Vagina (tissue), 2 donors: ENCODE measurements around the gene SLC13A5. TPM values are rescaled to one million over a fixed set of nuclear protein-coding genes. Genes with fewer than 3 reads are reported as not detected.
"Not testable (repeated sequence)": the region's sequence is repeated elsewhere in the genome, so short reads cannot be mapped to it uniquely, and the experiment has no call there.

ENCODE experiments used
- DNase-seq, 2 donors: peaks; one replicate each; pipeline ENCODE4 v3.0.0-alpha.2; 2017; ENCODE audit errors: extremely low spot score in 2 of 2
- H3K27ac ChIP-seq: fragments of 200-600 bp; sonication (generic); one replicate; pipeline ENCODE4 v1.5.1; 2019
- H3K27me3 ChIP-seq: fragments of 200-600 bp; sonication (generic); one replicate; pipeline ENCODE4 v1.5.1; 2019
- H3K36me3 ChIP-seq, 2 donors: fragments of 200-600 bp; sonication (generic); one replicate each; pipeline ENCODE4 v1.5.1; 2017 to 2019
- H3K4me1 ChIP-seq: fragments of 200-600 bp; sonication (generic); one replicate; pipeline ENCODE4 v1.5.1; 2019
- H3K4me3 ChIP-seq, 2 donors: fragments of 200-600 bp; sonication (generic); 1 replicate in 1 of 2; 2 replicates in 1 of 2; pipeline ENCODE4 v1.5.1; 2016 to 2019
- H3K9me3 ChIP-seq: fragments of 200-600 bp; sonication (generic); one replicate; pipeline ENCODE4 v1.5.1; 2019
- POLR2A ChIP-seq, 2 donors: fragments of 450-650 bp; IDR thresholded peaks; one replicate each; pipeline ENCODE4 v1.6.1; 2017; ENCODE audit warnings: antibody characterized with exemption in 2 of 2, mild to moderate bottlenecking in 2 of 2, moderate library complexity in 2 of 2
- POLR2AphosphoS5 ChIP-seq, 2 donors: sonication (generic); formaldehyde crosslinking; IDR thresholded peaks; one replicate each; pipeline ENCODE4 v1.9.0; 2017; ENCODE audit warnings: antibody characterized with exemption in 2 of 2, mild to moderate bottlenecking in 2 of 2, low read depth in 1 of 2; ENCODE audit not compliant: insufficient read depth in 1 of 2
- intact Hi-C: fragments of 100-400 bp; cut with DNase I; formaldehyde crosslinking; loops from one replicate; pipeline ENCODE4 v1.15.1; 2023
- total RNA-seq: library from RNA; depleted of rRNA; stranded (reverse); fragments of >200 nt; gene quantifications from one replicate; pipeline ENCODE4 v1.2.3, GENCODE V29; 2016
- TF ChIP-seq, protein P1 (sequence below), 3 experiments: fragments of 450-650 bp in 2 of 3; fragments of 200-600 bp in 1 of 3; sonication (generic) in 1 of 3; IDR thresholded peaks; one replicate each; pipeline ENCODE4 v1.5.1; 2017 to 2019; ENCODE audit warnings: antibody characterized with exemption in 3 of 3, mild to moderate bottlenecking in 2 of 3, moderate library complexity in 2 of 3

The SLC13A5 gene
- total RNA-seq, 1 donor from 2014 or later = 1.7 TPM

DNA sequence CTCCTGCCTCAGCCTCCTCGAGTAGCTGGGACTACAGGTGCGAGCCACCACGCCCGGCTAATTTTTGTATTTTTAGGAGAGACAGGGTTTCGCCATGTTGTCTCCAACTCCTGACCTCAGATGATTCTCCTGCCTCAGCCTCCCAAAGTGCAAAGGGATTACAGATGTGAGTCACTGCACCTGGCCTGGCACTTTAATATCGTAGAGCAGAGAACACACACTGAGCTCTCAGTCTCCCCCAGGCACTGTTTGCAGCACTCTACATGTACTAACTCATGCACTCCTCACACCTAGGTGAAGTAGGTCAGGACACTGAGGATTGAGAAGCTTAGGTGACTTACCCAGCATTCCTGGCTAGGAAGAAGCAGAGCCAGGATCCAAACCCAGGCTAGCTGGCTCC is 46.6 kb downstream of the SLC13A5 start:
- Histone ChIP-seq H3K9me3 (no peaks in the 10 kb centered on the region), H3K4me1 (no peaks in the 10 kb centered on the region), H3K27me3 (no peaks in the 10 kb centered on the region), H3K4me3 (no peak overlapping the region), H3K27ac (no peak overlapping the region), H3K36me3 (no peaks in the 10 kb centered on the region)
- no peak for DNase-seq
- intact Hi-C loops = loop anchor here (10.0 kb wide), 2 partner anchors 168 to 338 kb away; partner anchors contain the start of gene TEKT1
- TF ChIP-seq, protein P1, sequence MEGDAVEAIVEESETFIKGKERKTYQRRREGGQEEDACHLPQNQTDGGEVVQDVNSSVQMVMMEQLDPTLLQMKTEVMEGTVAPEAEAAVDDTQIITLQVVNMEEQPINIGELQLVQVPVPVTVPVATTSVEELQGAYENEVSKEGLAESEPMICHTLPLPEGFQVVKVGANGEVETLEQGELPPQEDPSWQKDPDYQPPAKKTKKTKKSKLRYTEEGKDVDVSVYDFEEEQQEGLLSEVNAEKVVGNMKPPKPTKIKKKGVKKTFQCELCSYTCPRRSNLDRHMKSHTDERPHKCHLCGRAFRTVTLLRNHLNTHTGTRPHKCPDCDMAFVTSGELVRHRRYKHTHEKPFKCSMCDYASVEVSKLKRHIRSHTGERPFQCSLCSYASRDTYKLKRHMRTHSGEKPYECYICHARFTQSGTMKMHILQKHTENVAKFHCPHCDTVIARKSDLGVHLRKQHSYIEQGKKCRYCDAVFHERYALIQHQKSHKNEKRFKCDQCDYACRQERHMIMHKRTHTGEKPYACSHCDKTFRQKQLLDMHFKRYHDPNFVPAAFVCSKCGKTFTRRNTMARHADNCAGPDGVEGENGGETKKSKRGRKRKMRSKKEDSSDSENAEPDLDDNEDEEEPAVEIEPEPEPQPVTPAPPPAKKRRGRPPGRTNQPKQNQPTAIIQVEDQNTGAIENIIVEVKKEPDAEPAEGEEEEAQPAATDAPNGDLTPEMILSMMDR (IDR thresholded peaks at IDR 0.05) = no peak
- peak in 1 of 2 donors; percentile 32 for TF ChIP-seq POLR2AphosphoS5 (IDR thresholded peaks at IDR 0.05; ENCODE audit: insufficient read depth in 1 of 2, low read depth in 1 of 2)
- TF ChIP-seq POLR2A (IDR thresholded peaks at IDR 0.05) = no peak

DNA sequence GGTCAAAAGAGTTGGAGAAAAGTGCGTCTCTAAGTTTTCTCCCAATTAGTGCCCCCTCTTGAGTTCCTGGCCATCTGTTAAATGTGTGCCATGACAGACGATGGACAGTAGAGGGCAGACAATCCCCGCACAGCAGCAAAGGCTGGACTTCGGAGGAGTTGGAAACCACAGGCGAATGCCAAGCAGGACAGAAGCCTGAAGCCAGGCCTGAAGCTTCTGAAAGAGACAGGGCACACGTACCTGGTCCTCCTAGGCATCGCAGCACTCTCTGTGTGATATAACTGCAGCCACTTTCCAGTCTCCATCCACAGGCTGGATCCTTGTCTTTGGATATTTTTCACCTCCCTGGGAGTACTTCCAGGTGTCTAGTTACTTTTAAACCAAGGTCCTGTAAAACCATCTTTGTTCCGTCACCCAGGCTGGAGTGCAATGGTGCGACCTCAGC is 47.1 kb downstream of the SLC13A5 start:
- DNase-seq = peak; percentile 87 to 95
- Histone ChIP-seq H3K27me3 (no peaks in the 10 kb centered on the region), H3K4me1 (no peaks in the 10 kb centered on the region), H3K4me3 (no peak overlapping the region), H3K27ac (no peak overlapping the region), H3K9me3 (no peaks in the 10 kb centered on the region), H3K36me3 (no peaks in the 10 kb centered on the region)
- intact Hi-C loops = loop anchor here (10.0 kb wide), 2 partner anchors 169 to 339 kb away; partner anchors contain the start of gene TEKT1
- TF ChIP-seq, protein P1 (IDR thresholded peaks at IDR 0.05) = peak; percentile 59 to 86 (median 72)
- no peak for TF ChIP-seq POLR2A (IDR thresholded peaks at IDR 0.05)

DNA sequence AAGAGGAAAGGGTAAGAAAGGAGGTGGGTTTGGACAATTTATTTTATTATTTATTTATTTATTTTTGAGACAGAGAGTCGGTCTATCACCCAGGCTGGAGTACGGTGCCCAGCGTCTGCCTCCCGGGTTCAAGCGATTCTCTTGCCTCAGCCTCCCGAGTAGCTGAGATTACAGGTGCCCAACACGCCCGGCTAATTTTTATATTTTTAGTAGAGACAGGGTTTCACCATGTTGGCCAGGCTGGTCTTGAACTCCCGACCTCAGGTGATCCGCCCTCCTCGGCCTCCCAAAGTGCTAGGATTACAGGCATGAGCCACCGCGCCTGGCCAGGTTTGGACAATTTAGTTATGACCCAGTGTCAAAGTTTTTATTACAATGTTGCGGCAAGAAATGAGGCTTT is 50.0 kb downstream of the SLC13A5 start:
- H3K4me3 ChIP-seq, H3K27ac ChIP-seq, H3K4me1 ChIP-seq, H3K9me3 ChIP-seq, DNase-seq, H3K36me3 ChIP-seq, H3K27me3 ChIP-seq: not testable (repeated sequence)
- intact Hi-C loops = loop anchor here (10.0 kb wide), 2 partner anchors 172 to 342 kb away; partner anchors contain the start of gene TEKT1

DNA sequence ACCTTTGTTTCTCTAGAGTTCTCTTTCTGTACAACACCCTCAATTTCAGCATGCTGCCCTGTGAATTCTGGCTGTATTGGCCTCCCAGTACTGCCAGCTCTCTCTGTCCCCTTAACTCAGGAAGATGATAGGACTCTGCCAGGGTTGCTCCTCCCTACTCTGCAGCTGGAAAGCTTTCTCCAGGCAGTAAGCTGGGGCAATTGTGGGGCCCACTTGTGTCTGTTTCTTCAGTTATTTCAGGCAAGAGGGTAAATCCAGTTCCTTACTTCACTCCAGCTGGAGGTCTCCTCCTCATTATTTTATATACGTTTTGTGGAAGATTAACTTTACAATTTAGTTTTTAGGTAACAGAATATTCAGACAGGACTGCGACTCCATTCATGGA is 51.7 kb downstream of the SLC13A5 start:
- no peak for DNase-seq
- intact Hi-C loops = loop anchor here (10.0 kb wide), 2 partner anchors 173 to 343 kb away; partner anchors contain the start of gene TEKT1
- no peak overlapping the region for H3K27ac ChIP-seq
- no peak overlapping the region for H3K4me3 ChIP-seq
- H3K9me3 ChIP-seq = no peaks in the 10 kb centered on the region
- no peaks in the 10 kb centered on the region for H3K36me3 ChIP-seq
- TF ChIP-seq, protein P1 (IDR thresholded peaks at IDR 0.05) = no peak
- H3K27me3 ChIP-seq = no peaks in the 10 kb centered on the region
- H3K4me1 ChIP-seq = no peaks in the 10 kb centered on the region

DNA sequence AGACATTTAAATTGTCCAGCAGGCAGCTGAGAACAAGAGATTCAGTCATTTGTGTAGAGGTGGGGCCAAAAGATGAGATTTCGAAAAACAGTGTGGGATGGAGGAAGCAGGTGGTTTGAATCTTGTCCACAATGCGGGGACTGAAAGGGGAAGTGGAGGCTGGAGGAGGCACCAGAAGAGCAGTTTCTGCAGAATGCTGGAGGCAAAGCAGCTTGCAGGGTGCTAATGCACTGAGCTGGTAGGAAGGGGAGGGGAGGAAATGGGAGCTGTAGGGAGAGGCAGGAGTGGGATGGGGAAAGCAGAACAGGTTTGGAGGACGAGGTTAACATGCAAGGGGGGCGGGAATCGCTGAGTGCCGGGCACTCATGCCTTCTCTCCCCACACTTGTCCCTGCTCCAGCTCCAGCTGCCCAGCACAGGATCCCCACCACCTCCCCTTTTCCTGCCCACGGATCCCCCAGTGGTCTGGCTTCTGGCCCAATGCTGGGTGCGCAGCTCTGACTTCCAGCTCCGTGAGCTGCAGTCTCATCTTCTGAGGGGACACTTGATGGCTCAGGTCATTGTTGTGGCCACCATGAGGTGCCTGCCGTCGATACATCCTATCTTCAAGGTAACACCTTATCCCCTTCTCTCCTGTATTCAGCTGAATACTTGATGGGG is 52.2 kb downstream of the SLC13A5 start:
- TF ChIP-seq, protein P1 (IDR thresholded peaks at IDR 0.05) = no peak
- no peak for TF ChIP-seq POLR2A (IDR thresholded peaks at IDR 0.05)
- TF ChIP-seq POLR2AphosphoS5 (IDR thresholded peaks at IDR 0.05; ENCODE audit: insufficient read depth in 1 of 2, low read depth in 1 of 2) = no peak
- intact Hi-C loops = loop anchor here (10.0 kb wide), 2 partner anchors 174 to 344 kb away; partner anchors contain the start of gene TEKT1
- Histone ChIP-seq H3K27ac (no peak overlapping the region), H3K27me3 (no peaks in the 10 kb centered on the region), H3K36me3 (no peaks in the 10 kb centered on the region), H3K4me3 (no peak overlapping the region), H3K9me3 (no peaks in the 10 kb centered on the region), H3K4me1 (no peaks in the 10 kb centered on the region)
- DNase-seq = no peak
